ENCODE results near the gene ZIC4. TPM values are rescaled to one million over a fixed set of nuclear protein-coding genes. Genes with fewer than 3 reads are reported as not detected.

The ZIC4 gene
- total and polyA plus RNA-seq, 2 experiments from 2014 or later = 0.17 TPM; not detected in 1

DNA sequence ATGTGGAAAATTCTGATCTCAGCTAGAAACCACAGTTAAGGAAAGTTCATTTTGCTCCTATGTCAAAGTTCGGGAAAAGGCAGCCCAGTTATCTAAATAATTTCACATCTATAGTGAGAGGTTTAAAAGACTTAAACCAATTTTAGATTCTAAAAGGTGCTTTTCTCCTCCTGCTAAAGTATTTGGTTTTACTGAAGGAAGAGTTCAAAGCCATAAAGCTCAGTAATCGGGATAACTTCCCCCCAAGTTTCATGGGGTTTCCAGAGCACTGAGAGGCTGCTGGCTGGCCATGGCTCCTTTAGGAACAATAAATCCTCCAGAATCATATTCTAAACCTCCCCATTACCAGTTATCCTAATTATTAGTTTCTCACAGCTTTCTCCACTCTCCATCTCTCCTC lies 38.2 kb downstream of the ZIC4 start:
- Histone ChIP-seq H3K36me3 (replicated peaks; ENCODE audit: insufficient read depth, low read depth) (no peaks in the 10 kb centered on the region), H4K20me1 (ENCODE audit: insufficient read depth, poor library complexity, severe bottlenecking) (no peaks in the 10 kb centered on the region), H3K4me1 (ENCODE audit: insufficient read depth) (no peaks in the 10 kb centered on the region), H2AFZ (no peak overlapping the region), H3K4me2 (no peak overlapping the region), H3K9me2 (replicated peaks; ENCODE audit: insufficient read depth) (no peaks in the 10 kb centered on the region), H3K4me3 (no peak overlapping the region), H3K79me2 (no peaks in the 10 kb centered on the region), H3K9me3 (ENCODE audit: low read depth) (no peaks in the 10 kb centered on the region), H3K27me3 (peaks cover 95% of the 10 kb centered on the region), H3K27ac (no peak overlapping the region)
- no peak for DNase-seq (ENCODE audit: low spot score)
- WGBS (ENCODE audit: low lambda C conversion rate, missing lambda C conversion rate) = 43% methylated on average over 2 of the region's 2 CpGs
- TF ChIP-seq EZH2 (IDR thresholded peaks at IDR 0.05; ENCODE audit: borderline replicate concordance) = no peak
- TF ChIP-seq EZH2phosphoT487 (IDR thresholded peaks at IDR 0.05; ENCODE audit: low read depth, severe bottlenecking, unreplicated experiment) = no peak
- TF ChIP-seq, protein P1, sequence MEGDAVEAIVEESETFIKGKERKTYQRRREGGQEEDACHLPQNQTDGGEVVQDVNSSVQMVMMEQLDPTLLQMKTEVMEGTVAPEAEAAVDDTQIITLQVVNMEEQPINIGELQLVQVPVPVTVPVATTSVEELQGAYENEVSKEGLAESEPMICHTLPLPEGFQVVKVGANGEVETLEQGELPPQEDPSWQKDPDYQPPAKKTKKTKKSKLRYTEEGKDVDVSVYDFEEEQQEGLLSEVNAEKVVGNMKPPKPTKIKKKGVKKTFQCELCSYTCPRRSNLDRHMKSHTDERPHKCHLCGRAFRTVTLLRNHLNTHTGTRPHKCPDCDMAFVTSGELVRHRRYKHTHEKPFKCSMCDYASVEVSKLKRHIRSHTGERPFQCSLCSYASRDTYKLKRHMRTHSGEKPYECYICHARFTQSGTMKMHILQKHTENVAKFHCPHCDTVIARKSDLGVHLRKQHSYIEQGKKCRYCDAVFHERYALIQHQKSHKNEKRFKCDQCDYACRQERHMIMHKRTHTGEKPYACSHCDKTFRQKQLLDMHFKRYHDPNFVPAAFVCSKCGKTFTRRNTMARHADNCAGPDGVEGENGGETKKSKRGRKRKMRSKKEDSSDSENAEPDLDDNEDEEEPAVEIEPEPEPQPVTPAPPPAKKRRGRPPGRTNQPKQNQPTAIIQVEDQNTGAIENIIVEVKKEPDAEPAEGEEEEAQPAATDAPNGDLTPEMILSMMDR (IDR thresholded peaks at IDR 0.05; ENCODE audit: poor library complexity) = no peak

DNA sequence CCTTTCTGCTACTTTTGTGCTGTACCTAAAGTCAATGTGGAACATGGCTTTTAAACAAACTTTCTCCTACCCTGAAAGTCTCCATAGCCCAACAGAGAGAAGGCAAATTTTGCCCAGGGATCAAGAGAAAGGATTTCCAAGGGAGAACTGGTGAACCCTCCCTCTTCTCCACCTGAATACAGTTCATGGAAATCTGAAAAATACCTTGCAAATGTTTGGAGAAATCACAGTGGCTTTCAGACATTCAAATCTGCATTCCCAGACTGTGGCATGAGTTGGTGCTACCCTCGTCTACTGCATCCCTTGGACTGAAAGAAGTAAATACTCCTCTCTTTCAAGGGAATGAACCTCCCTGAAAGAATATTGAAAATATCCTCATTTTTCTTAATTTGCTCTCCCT lies 38.7 kb downstream of the ZIC4 start:
- 16% methylated on average over 1 of the region's 1 CpG for WGBS (ENCODE audit: low lambda C conversion rate, missing lambda C conversion rate)
- Histone ChIP-seq H3K27me3 (peaks cover 95% of the 10 kb centered on the region), H3K9me2 (replicated peaks; ENCODE audit: insufficient read depth) (no peaks in the 10 kb centered on the region)

DNA sequence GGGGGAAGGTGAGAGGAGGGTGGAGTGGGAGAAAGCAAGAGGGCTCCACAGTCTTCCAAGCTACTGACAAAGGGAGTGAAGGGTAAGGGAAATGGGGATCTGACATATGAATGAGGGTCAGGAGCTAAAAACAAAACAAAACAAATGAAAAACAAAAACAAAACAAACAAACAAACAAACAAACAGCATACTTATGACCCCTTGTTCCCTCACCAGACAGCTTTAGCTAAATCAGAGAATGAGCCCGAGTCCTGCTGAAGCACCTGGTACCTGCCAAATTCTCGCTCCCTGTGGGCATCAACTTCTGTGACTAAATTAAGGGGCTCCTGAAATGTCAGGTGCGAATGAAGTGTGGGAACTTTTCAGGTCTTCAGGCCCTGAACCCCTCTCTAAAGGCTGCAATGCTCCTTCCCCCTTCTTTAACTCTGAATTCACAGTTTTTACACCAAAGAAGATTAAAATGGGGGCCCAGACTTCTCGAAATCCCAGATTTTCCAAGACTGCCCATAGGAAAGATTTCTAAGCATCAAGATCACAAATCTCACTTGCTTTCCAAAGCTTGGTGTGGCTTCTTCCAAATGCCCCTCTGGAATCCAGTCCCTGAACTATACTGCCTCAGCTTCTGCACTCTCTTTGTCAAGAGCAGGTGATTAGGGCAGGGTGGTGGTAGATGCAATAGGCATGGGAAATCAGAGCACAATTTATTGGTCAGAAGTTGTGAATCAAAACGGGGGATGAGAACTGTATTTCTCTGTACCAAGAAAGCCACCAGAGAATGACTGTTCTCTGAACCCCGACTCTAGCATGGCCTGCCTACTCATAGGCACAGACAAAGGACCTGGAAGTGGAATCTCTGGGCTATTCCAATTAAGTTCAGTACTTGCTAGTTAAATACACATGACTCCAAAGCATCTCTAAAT lies 40.9 kb downstream of the ZIC4 start:
- no peaks in the 10 kb centered on the region for H3K9me2 ChIP-seq (replicated peaks; ENCODE audit: insufficient read depth)
- TF ChIP-seq, protein P1 (IDR thresholded peaks at IDR 0.05; ENCODE audit: poor library complexity) = no peak
- TF ChIP-seq EZH2 (IDR thresholded peaks at IDR 0.05; ENCODE audit: borderline replicate concordance) = no peak
- TF ChIP-seq EZH2phosphoT487 (IDR thresholded peaks at IDR 0.05; ENCODE audit: low read depth, severe bottlenecking, unreplicated experiment) = no peak
- no peaks in the 10 kb centered on the region for H3K36me3 ChIP-seq (replicated peaks; ENCODE audit: insufficient read depth, low read depth)
- no peaks in the 10 kb centered on the region for H4K20me1 ChIP-seq (ENCODE audit: insufficient read depth, poor library complexity, severe bottlenecking)
- no peak overlapping the region for H2AFZ ChIP-seq
- H3K4me2 ChIP-seq = no peak overlapping the region
- no peaks in the 10 kb centered on the region for H3K4me1 ChIP-seq (ENCODE audit: insufficient read depth)
- H3K27me3 ChIP-seq = peaks cover 96% of the 10 kb centered on the region
- no peaks in the 10 kb centered on the region for H3K79me2 ChIP-seq
- H3K27ac ChIP-seq = no peak overlapping the region
- no peaks in the 10 kb centered on the region for H3K9me3 ChIP-seq (ENCODE audit: low read depth)
- no peak for DNase-seq (ENCODE audit: low spot score)
- H3K4me3 ChIP-seq = no peak overlapping the region
- 49% methylated on average over 6 of the region's 6 CpGs for WGBS (ENCODE audit: low lambda C conversion rate, missing lambda C conversion rate)

More for the DNA sequence above, 38.7 kb downstream of the ZIC4 start:
- Histone ChIP-seq H3K4me3 (no peak overlapping the region), H3K79me2 (no peaks in the 10 kb centered on the region), H3K9me3 (ENCODE audit: low read depth) (no peaks in the 10 kb centered on the region), H4K20me1 (ENCODE audit: insufficient read depth, poor library complexity, severe bottlenecking) (no peaks in the 10 kb centered on the region), H3K27ac (no peak overlapping the region), H3K4me1 (ENCODE audit: insufficient read depth) (no peaks in the 10 kb centered on the region), H3K4me2 (no peak overlapping the region), H2AFZ (no peak overlapping the region), H3K36me3 (replicated peaks; ENCODE audit: insufficient read depth, low read depth) (no peaks in the 10 kb centered on the region)
- no peak for DNase-seq (ENCODE audit: low spot score)
- TF ChIP-seq EZH2phosphoT487 (IDR thresholded peaks at IDR 0.05; ENCODE audit: low read depth, severe bottlenecking, unreplicated experiment) = no peak
- TF ChIP-seq EZH2 (IDR thresholded peaks at IDR 0.05; ENCODE audit: borderline replicate concordance) = no peak

DNA sequence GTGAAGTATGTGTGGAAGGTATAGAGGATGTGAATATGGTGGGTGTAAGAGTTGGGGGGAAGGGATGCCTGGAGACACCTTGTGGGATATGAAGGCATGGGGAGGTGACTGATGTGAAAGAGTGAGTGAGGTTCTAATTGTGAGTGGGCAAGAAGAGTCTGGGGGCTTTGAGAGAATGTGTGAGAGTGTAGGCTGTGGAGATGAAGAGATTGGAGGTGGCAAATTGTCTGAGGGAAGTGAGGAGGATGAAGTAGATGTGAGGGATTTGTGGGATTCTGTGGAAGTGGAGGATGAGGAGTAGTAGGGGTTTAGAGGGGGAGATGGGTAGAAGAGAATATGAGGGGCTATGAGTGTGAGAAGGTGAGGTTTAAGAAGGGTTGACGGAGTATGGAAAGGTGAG lies 41.6 kb downstream of the ZIC4 start:
- 50% methylated on average over 1 of the region's 1 CpG for WGBS (ENCODE audit: low lambda C conversion rate, missing lambda C conversion rate)
- DNase-seq (ENCODE audit: low spot score) = no peak
- Histone ChIP-seq H3K27me3 (peaks cover 96% of the 10 kb centered on the region), H3K4me3 (no peak overlapping the region), H3K4me2 (no peak overlapping the region), H3K79me2 (no peaks in the 10 kb centered on the region), H3K36me3 (replicated peaks; ENCODE audit: insufficient read depth, low read depth) (no peaks in the 10 kb centered on the region), H3K27ac (no peak overlapping the region), H3K9me2 (replicated peaks; ENCODE audit: insufficient read depth) (no peaks in the 10 kb centered on the region), H4K20me1 (ENCODE audit: insufficient read depth, poor library complexity, severe bottlenecking) (no peaks in the 10 kb centered on the region), H3K4me1 (ENCODE audit: insufficient read depth) (no peaks in the 10 kb centered on the region), H2AFZ (no peak overlapping the region), H3K9me3 (ENCODE audit: low read depth) (no peaks in the 10 kb centered on the region)
- no peak for TF ChIP-seq EZH2 (IDR thresholded peaks at IDR 0.05; ENCODE audit: borderline replicate concordance)
- TF ChIP-seq, protein P1 (IDR thresholded peaks at IDR 0.05; ENCODE audit: poor library complexity) = no peak
